Embryonic facial prominence (tissue), 1 donor: ENCODE data around the gene SLIT2.
A peak's percentile ranks its signal among the peaks of the same experiment; 100 is the strongest.

Experiments
- DNase-seq: peaks from one replicate; pipeline ENCODE4 v3.0.0-alpha.2; 2016; ENCODE audit errors: extremely low spot score

The SLIT2 gene

GRCh38 chr4:20251796-20252655 is at the start of gene SLIT2:
Gene SLIT2 (plus strand): TSS chr4:20251905. CDS start chr4:20253816, 1,911 bp downstream.
- peak; percentile 79 for DNase-seq

DNA sequence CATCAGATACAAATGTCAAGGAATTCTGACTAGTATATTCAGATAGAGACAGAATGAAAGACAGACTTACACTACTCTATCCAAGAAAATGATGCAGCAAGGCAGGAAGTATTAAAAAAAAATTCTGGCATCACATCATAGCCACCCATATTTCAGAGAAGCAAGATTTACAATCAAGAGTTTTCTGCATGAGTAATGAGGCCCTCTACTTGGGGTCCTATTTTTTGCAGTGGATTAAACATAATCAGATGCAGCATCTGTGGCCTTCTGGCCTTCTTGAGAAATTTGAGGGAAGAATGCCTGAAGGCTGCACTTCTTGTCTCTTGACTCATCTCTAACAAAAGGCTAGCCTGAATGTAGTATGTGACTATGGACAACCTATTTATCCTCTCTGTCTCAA is 48.2 kb upstream of the SLIT2 start:
- no peak for DNase-seq

GRCh38 chr4:20217521-20217920 is 34.2 kb upstream of the SLIT2 start:
- DNase-seq: no peak

DNA sequence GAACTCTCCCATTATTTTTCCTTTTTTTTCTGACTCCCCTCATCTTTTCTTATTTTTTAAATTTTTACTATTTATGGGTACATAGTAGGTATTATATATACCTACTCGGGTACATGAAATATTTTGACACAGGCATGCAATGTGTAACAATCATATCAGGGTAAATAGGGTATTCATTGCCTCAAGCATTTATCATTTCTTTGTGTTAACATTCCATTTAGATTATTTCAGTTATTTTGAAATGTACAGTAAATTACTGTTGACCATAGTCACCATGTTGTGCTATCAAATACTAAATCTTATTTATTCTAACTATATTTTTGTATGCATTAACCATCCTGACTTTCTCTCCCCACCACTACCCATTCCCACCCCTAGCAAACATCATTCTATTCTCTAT is 33.8 kb upstream of the SLIT2 start:
- no peak for DNase-seq

DNA sequence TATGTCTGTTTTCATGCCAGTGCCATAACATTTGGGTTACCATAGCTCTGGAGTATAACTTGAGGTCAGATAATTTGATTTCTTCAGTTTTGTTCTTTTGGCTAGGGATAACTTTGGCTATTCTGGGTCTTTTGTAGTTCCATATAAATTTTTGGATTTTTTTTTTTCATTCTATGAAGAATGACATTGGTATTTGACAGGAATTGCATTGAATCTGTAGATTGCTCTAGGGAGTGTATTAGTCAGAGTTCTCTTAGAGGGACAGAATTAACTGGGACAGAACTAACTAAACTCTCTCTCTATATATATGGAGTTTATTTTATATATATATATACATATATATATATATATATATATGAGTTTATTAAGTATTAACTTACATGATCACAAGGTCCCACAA is 32.2 kb upstream of the SLIT2 start:
- DNase-seq: no peak

DNA sequence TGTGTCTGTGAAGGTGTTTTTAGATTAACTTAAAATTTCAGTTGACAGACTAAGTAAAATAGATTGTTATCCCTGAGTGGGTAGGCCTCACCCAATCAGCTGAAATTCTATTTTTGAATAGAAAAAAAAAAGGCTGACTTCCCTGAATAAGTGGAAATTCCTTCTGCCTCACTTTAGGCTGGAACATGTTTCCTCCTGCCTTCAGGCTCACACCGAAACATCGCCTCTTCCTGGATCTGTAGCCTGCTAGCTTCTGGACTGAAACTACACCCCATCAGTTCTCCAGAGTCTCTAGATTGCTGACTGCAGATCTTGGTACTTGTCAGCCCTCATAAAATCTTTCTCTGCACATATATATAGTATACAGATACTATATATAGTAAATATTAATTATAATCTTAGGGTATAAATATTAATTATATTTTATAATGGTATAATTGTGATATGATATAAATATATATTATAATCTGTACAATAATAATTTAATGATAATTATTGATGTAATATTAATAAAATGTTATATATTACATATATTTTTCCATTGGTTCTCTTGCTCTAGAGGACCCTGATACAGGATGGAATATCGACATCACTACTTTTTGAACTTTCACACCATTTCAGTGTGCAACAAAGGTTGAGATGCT is 13.7 kb upstream of the SLIT2 start:
- DNase-seq: no peak

- DNase-seq: peak; percentile 42
Measured at GRCh38 chr4:20248155-20248558, 3.5 kb upstream of the SLIT2 start.

DNA sequence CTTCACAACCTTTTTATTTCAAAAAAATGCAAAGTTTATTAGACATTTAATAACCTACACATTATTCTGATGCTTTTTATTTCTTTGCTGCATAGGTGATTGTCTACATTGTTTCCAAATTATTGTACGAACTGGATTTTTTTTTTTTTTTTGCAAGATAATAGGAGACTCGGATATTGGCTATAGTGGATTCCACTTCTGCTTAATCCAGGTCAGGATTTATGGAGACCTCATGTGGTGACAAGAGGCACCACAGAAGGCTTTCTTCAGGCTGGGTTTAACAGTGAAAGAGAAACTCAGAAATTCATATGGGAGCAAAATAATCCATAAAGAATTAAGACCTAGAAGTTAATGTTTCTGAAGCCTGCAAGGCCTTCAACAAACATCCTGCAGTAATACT is 2.4 kb upstream of the SLIT2 start:
- DNase-seq: no peak

DNA sequence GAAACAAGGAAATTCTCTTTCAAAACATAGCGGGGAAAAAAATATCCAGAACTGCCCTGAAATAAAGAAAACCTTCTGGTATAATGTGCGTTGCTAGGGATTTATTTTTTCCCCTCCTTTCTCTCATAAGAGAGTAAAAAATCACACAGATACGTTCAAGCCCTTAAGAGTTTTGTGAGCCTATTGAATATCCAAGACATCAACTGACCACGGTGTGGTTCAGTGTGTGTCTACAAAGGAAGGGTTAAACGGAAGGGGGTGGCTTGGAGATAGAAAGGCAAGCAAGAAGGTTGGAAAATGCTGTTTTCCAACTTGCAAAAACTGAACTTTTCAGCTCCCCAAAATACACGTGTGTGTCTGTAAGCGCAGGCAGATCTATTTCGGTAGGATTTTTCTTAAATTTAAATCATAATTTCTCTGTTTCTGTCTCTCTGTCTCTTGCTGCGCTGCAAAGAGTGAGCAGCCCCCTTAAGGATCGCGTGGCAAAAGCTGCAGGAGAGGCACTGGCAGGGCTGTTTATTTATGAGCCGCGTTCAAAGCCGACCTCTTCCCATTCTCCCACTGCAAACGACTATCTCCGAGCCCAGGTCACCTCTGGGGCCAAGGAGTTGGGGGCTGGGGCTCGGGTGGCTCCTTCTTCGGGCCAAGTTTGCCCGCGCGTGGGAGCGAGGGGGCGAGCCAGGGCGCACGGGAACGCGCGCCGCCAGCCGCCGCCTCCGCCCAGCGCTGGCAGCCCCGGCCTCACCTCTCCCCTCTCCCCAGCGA is 492 bp upstream of the SLIT2 start:
- DNase-seq: peak; percentile 25

DNA sequence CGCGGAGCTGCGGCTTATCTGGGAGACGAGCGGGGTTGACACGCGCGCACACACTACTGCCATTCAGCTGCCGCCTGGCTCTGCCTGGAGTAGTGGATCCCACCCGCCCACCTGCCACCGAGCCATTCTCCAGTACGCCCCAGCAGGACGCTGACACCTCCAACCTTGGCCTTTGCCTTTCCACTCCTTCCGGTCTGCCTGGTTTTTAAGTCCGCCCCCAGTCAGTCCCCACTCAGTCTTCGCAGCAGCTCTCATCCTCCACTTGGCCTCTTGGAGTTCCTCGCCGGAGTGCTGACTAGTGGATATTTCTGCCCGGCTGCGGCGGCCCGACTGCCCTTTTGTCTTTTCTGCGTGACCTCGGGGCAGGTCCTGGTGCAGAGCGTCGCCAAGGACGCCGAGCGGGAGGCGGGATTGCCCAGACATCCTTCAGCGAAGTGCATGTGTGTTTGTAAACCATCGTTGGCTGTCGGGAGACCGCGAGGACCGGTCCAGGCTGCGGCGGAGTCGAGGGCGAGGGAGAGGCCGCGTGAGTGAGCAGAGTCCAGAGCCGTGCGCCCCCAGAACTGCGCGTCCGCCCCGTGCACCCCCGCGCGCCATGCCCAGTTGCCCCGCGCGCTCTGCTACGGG is 1.1 kb downstream of the SLIT2 start:
- DNase-seq: no peak

- DNase-seq: no peak
Measured at GRCh38 chr4:20253283-20253734, 1.6 kb downstream of the SLIT2 start.

GRCh38 chr4:20253735-20254409 is 2.2 kb downstream of the SLIT2 start:
- no peak for DNase-seq

GRCh38 chr4:20254511-20255250 is 3.0 kb downstream of the SLIT2 start:
- DNase-seq: no peak

DNA sequence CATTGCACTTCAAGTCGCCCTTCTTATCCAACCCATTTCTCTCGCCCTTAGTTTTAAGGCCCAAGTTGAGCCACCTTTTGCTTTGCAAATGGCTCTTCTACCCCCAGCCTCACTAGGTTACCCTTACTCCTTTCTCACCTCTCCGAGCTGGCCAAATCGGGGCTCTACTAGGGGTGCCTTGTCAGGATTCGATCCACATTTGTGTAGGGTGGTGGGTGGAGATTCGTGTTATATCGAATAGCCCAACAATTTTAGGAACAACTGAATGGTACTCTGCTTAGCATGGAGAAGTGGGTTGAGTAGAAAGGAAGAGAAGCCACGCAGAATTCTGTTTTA is 3.5 kb downstream of the SLIT2 start:
- DNase-seq: no peak

DNA sequence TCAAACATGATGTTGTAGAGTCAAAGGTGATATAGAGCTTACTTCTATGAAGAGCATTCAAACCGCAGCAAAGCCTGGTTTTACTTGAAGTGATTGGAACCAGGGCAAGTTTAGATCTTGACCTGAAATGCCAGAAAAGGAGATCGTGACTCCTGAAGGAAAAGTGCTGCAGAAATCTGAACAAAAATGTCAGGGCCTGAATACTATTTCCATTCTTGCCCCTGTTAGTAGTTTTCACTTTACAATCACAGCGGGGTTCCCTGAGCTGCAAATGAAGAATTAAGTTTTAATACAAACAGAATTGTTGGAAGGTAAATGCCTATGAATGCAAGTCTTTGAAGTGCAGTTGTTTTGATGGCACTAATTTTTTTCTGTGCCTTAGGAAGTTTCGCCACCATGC is 4.1 kb downstream of the SLIT2 start:
- DNase-seq: no peak

DNA sequence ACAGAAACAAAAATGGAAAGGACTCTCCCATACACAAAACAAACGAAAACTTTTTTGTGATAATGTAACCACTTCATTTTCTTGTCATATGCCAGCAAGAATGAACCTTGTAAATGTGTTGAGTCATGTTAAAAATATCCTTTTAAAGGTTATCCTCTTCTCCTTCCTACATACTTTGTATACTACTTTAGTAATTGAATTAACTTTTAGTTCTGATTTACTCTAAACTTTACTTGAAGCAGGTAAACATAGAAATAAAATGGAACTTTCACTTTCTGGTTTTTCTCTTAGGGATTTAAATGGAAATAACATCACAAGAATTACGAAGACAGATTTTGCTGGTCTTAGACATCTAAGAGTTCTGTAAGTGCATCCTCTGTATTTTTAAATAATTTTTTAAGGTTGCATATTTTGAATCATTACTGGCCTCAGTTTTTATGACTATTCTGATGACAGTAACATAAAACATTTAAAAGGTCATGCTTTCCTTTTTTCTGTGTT is 4.7 kb downstream of the SLIT2 start:
- DNase-seq: no peak

GRCh38 chr4:20259707-20260106 is 8.0 kb downstream of the SLIT2 start:
- no peak for DNase-seq

- no peak for DNase-seq
Measured at GRCh38 chr4:20260821-20261220, 9.1 kb downstream of the SLIT2 start.

- no peak for DNase-seq
Measured at GRCh38 chr4:20262221-20262620, 10.5 kb downstream of the SLIT2 start.

DNA sequence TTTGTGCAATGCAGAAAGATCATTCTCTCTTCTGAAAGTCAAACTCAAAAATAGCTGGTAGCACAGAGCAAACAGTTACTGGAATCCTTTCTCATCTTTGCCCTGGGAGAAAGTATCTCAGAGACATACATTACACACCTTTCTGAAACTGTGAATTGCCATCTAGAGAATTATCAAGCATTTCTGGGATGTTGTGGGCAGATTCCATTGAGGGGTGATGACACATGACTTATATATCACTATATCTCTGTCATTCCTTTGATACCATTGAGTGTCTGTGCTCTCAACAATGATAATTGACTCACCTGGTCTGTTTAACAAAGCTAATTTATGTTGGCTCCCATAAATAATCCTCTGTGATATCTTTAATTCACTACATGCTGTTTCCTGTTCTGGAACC is 13.0 kb downstream of the SLIT2 start:
- DNase-seq: no peak

- DNase-seq: no peak
Measured at GRCh38 chr4:20265726-20266125, 14.0 kb downstream of the SLIT2 start.
